Measurements from ENCODE around the gene ALG11. TPM values are rescaled to one million over a fixed set of nuclear protein-coding genes. Genes with fewer than 3 reads are reported as not detected.
A peak's percentile ranks its signal among the peaks of the same experiment; 100 is the strongest.

The ALG11 gene, protein sequence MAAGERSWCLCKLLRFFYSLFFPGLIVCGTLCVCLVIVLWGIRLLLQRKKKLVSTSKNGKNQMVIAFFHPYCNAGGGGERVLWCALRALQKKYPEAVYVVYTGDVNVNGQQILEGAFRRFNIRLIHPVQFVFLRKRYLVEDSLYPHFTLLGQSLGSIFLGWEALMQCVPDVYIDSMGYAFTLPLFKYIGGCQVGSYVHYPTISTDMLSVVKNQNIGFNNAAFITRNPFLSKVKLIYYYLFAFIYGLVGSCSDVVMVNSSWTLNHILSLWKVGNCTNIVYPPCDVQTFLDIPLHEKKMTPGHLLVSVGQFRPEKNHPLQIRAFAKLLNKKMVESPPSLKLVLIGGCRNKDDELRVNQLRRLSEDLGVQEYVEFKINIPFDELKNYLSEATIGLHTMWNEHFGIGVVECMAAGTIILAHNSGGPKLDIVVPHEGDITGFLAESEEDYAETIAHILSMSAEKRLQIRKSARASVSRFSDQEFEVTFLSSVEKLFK
- total RNA-seq (2014; rRNA removed; shearing (Covaris generic); ENCODE audit: low replicate concordance), result 12.2 and 17.6 TPM in 2 replicates

DNA sequence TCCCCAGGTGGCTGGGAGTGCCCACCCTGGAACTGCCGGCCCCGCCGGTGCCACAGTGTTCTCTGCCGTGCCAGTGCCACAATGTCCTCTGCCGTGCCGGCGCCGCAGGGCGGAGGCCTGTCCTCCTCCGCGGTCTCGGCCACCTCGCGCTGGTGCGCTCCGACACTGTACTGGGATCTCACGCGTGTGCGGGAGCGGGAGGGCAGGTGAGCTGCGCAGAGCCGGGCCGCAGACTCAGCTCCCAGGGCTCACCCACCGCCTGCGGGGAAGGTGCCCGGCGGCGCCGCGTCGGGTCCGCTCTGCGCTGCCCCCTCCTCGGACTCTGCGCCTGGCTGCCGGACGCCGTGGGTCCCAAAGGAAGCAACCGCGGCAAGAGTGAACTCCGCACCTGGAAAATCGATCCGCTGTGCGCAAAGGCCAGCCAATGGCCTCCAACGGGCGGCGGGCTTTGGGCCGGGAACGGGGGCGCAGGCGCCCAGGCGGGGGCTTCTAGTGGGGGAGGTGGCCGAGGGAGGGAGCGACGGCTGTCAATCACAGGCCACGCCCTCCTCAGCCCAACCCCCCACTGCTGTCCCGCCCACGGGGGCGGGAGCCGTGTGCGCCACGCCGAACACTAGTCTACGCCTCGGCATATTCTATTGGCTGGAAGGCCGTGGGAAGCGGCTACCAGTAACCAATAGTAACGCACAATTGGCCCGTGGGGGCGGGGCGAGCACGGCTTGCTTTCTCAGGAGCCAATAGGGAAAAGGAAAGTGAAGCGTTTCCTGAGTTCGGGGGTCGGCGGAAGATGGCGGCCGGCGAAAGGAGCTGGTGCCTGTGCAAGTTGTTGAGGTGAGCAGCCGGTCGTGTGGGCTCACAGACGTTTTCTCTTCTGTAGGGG is at the start of gene ALG11:
Gene ALG11 (plus strand): TSS at position 767 of the 880 bp plus-strand sequence. CDS start 21 bp downstream, at position 788.
- peak within 1 kb of the TSS; percentile 72 for H3K4me3 ChIP-seq (ENCODE audit: low read length)
- no peaks in the 10 kb centered on the region for H4K20me1 ChIP-seq (ENCODE audit: insufficient read depth, low read depth, low read length)
- no peaks in the 10 kb centered on the region for H3K27me3 ChIP-seq (ENCODE audit: low read length)
- no peak within 1 kb of the TSS for H3K27ac ChIP-seq (ENCODE audit: low read length)
- peak within 1 kb of the TSS; percentile 89 for H3K4me2 ChIP-seq (ENCODE audit: low read depth, low read length, poor library complexity, severe bottlenecking)
- peaks cover 20% of the 10 kb centered on the region for H3K4me1 ChIP-seq (ENCODE audit: low read length)
- peak within 1 kb of the TSS; percentile 73 for H3K9ac ChIP-seq (ENCODE audit: low read length)
- H3K79me2 ChIP-seq (ENCODE audit: low read length), result peaks cover 46% of the 10 kb centered on the region
- H3K9me2 ChIP-seq (replicated peaks; ENCODE audit: insufficient read depth, low read length), result no peaks in the 10 kb centered on the region
- no peaks in the 10 kb centered on the region for H3K36me3 ChIP-seq (ENCODE audit: insufficient read depth, low read length)
- H2AFZ ChIP-seq (ENCODE audit: low read length), result peak within 1 kb of the TSS; percentile 98
- no peaks in the 10 kb centered on the region for H3K9me3 ChIP-seq (ENCODE audit: low read length)
- DNase-seq, result peak; percentile 99

DNA sequence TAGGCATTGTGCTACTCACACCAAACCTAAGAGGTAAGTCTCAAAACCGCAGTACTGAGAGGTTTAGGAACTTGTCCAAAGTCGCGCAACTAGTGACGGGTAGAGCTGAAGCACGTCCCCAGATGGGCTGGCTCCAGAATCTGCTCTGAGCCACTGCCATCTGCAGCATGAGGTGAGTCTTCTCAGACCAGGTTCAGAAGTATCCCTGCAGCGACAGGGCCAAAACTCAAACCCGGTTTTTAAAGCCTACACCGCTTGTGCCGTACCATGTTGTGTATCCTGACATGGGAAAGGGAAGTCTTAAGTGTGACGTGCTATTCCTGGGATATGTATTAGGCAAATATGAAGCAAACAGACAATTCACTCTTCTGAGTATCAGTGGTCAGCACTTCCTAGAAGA is 46.0 kb upstream of the ALG11 start:
- H3K4me3 ChIP-seq (ENCODE audit: low read length), result no peak overlapping the region
- H3K36me3 ChIP-seq (ENCODE audit: insufficient read depth, low read length), result no peaks in the 10 kb centered on the region
- no peaks in the 10 kb centered on the region for H3K27me3 ChIP-seq (ENCODE audit: low read length)
- no peaks in the 10 kb centered on the region for H3K79me2 ChIP-seq (ENCODE audit: low read length)
- no peak for DNase-seq
- H4K20me1 ChIP-seq (ENCODE audit: insufficient read depth, low read depth, low read length), result no peaks in the 10 kb centered on the region
- no peak overlapping the region for H3K4me2 ChIP-seq (ENCODE audit: low read depth, low read length, poor library complexity, severe bottlenecking)
- H3K27ac ChIP-seq (ENCODE audit: low read length), result no peak overlapping the region
- no peak overlapping the region for H2AFZ ChIP-seq (ENCODE audit: low read length)
- no peaks in the 10 kb centered on the region for H3K9me3 ChIP-seq (ENCODE audit: low read length)
- H3K4me1 ChIP-seq (ENCODE audit: low read length), result no peaks in the 10 kb centered on the region
- H3K9ac ChIP-seq (ENCODE audit: low read length), result no peak overlapping the region
- H3K9me2 ChIP-seq (replicated peaks; ENCODE audit: insufficient read depth, low read length), result no peaks in the 10 kb centered on the region

DNA sequence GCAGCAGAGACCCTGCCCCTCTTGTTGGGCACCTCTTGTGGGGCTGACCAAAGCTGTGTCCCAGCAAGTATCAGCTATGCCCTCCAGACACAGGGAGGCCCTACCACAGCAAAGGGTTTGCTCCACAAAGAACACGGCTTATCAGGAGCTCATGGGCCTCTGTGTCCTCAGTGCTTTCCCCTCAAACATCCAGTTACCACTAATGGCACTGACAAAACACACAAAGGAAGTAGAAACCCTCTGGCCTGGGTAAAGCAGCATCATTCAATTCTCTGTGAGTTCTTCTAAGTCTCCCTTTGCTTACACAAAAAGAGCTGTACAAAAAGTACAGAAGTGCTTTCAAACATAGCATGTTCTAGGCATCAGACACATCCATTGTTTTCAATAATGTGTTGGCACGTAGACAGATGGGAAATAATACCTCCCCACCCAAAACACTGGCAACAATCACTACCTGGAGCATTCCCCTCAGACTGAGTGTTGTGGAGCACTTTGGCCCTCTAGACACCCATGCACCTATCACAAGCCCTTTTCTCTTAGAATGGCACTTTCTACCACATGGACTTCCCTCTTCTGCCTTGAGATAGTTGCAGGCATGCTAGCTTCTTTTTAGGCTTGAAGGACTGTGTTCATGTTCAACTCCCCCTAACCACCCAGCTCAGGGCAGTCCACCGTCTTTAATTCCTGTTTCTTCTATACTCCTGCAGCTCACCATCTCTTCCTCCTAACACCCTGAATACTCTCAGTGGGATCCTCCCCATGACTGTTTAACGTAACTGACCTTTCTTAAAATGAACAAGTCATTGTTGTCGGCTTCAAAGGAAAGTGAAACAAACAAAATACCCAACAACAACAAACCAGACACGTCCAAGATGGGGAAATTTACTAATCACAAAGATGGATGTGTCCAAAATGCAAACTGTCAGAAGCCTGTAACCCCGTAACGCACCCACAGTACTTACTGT is 44.4 kb upstream of the ALG11 start:
- no peak for DNase-seq
- Histone ChIP-seq H3K79me2 (ENCODE audit: low read length) (no peaks in the 10 kb centered on the region), H3K9me3 (ENCODE audit: low read length) (no peaks in the 10 kb centered on the region), H4K20me1 (ENCODE audit: insufficient read depth, low read depth, low read length) (no peaks in the 10 kb centered on the region), H3K4me2 (ENCODE audit: low read depth, low read length, poor library complexity, severe bottlenecking) (no peak overlapping the region), H3K4me3 (ENCODE audit: low read length) (no peak overlapping the region), H3K9me2 (replicated peaks; ENCODE audit: insufficient read depth, low read length) (no peaks in the 10 kb centered on the region), H3K36me3 (ENCODE audit: insufficient read depth, low read length) (no peaks in the 10 kb centered on the region), H3K27ac (ENCODE audit: low read length) (no peak overlapping the region), H2AFZ (ENCODE audit: low read length) (no peak overlapping the region), H3K27me3 (ENCODE audit: low read length) (no peaks in the 10 kb centered on the region), H3K4me1 (ENCODE audit: low read length) (no peaks in the 10 kb centered on the region), H3K9ac (ENCODE audit: low read length) (no peak overlapping the region)

DNA sequence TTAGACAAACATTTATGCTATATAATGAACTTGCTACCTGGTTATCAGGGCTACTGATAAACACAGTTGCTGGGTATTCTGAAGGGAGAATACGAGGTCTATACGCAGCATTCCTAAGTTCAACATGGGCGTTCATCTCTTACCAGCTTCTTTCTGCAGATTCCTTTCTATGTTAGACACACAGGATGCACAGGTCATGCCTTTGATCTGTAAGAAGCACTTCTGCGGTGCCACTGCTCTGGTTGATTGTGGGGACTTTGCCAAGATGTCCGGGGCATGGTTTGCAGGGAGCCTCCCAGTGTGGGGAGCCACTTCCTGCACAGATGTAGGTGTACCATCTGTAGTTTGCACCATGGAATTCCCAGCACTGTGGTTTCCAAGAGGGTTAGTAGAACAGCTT is 41.8 kb upstream of the ALG11 start:
- Histone ChIP-seq H3K36me3 (ENCODE audit: insufficient read depth, low read length) (no peaks in the 10 kb centered on the region), H3K9me3 (ENCODE audit: low read length) (no peaks in the 10 kb centered on the region), H4K20me1 (ENCODE audit: insufficient read depth, low read depth, low read length) (no peaks in the 10 kb centered on the region), H3K27me3 (ENCODE audit: low read length) (no peaks in the 10 kb centered on the region), H3K9ac (ENCODE audit: low read length) (no peak overlapping the region), H3K4me1 (ENCODE audit: low read length) (no peaks in the 10 kb centered on the region), H3K27ac (ENCODE audit: low read length) (no peak overlapping the region), H3K79me2 (ENCODE audit: low read length) (no peaks in the 10 kb centered on the region), H3K4me2 (ENCODE audit: low read depth, low read length, poor library complexity, severe bottlenecking) (no peak overlapping the region), H3K9me2 (replicated peaks; ENCODE audit: insufficient read depth, low read length) (no peaks in the 10 kb centered on the region), H2AFZ (ENCODE audit: low read length) (no peak overlapping the region), H3K4me3 (ENCODE audit: low read length) (no peak overlapping the region)
- DNase-seq, result no peak

DNA sequence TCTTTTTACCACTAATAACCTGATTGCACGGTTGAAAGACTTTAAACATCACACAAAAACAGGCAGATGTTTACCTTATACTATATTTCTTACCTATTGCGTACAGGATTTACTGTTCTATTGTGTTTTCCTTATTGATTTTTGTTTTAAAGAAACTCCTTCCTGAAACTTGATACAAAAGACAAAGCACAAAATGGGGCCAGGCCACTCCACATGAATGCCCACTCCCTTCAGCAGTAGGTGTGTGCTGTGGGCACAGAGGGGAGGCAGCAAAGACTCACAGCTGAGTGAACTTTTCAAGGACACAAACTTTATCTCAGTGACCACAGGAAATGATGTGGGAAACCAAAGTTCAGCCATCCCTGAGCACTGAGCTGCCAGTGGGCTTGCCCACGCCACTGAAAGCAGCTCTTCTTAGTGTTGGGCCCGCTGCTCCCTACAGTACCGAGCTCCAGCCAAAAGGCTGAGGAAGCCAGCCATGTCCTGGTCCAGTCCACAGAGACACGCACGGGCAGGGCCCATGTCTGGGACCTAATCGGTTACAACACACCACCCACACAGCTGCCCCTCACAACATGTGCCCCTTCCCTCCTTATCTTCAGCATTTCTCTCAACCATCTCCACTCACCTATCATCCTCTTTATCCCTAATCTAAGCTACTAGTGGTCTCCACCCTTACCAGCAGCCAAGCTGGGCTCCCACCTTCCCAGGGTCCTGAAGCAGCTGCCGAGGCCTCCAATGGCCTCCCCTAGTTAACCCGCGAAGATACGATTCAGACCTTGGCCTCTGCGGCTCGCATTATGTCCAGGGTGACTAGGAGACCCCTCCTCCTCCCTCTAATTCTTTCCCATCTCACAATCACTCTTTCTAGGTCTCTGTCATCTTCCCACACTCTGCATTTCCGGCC is 40.4 kb upstream of the ALG11 start:
- Histone ChIP-seq H4K20me1 (ENCODE audit: insufficient read depth, low read depth, low read length) (no peaks in the 10 kb centered on the region), H3K27me3 (ENCODE audit: low read length) (no peaks in the 10 kb centered on the region), H3K36me3 (ENCODE audit: insufficient read depth, low read length) (no peaks in the 10 kb centered on the region), H3K9me3 (ENCODE audit: low read length) (no peaks in the 10 kb centered on the region), H3K27ac (ENCODE audit: low read length) (no peak overlapping the region), H3K4me2 (ENCODE audit: low read depth, low read length, poor library complexity, severe bottlenecking) (no peak overlapping the region), H3K9ac (ENCODE audit: low read length) (no peak overlapping the region), H3K4me1 (ENCODE audit: low read length) (no peaks in the 10 kb centered on the region), H3K9me2 (replicated peaks; ENCODE audit: insufficient read depth, low read length) (no peaks in the 10 kb centered on the region), H3K79me2 (ENCODE audit: low read length) (no peaks in the 10 kb centered on the region), H2AFZ (ENCODE audit: low read length) (no peak overlapping the region), H3K4me3 (ENCODE audit: low read length) (no peak overlapping the region)
- DNase-seq, result no peak

DNA sequence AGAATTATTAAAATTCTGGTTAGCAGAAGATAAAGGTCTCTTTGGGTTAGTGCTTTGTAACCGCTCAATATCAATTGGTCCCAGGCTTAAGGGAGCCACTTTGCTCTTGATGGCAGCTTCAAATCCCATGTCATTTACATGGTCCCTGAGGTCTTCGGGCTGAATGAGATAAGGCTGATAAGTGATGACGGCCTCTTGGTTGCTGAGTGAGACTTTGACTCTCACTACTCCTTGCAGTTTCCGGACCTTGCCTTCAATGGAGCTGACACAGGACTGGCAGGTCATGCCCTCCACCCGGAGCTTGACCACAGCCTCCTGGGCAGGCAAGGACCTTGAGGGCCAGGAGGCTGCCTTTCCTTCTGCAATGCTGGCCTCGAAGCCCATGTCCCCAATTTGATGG is 37.7 kb upstream of the ALG11 start:
- H3K4me3 ChIP-seq (ENCODE audit: low read length), result no peak overlapping the region
- no peaks in the 10 kb centered on the region for H3K9me2 ChIP-seq (replicated peaks; ENCODE audit: insufficient read depth, low read length)
- H3K9me3 ChIP-seq (ENCODE audit: low read length), result no peaks in the 10 kb centered on the region
- no peak overlapping the region for H3K27ac ChIP-seq (ENCODE audit: low read length)
- H3K36me3 ChIP-seq (ENCODE audit: insufficient read depth, low read length), result no peaks in the 10 kb centered on the region
- no peaks in the 10 kb centered on the region for H3K79me2 ChIP-seq (ENCODE audit: low read length)
- no peaks in the 10 kb centered on the region for H3K27me3 ChIP-seq (ENCODE audit: low read length)
- no peaks in the 10 kb centered on the region for H4K20me1 ChIP-seq (ENCODE audit: insufficient read depth, low read depth, low read length)
- no peak for DNase-seq
- H3K4me2 ChIP-seq (ENCODE audit: low read depth, low read length, poor library complexity, severe bottlenecking), result no peak overlapping the region
- no peak overlapping the region for H3K9ac ChIP-seq (ENCODE audit: low read length)
- H2AFZ ChIP-seq (ENCODE audit: low read length), result no peak overlapping the region
- no peaks in the 10 kb centered on the region for H3K4me1 ChIP-seq (ENCODE audit: low read length)

DNA sequence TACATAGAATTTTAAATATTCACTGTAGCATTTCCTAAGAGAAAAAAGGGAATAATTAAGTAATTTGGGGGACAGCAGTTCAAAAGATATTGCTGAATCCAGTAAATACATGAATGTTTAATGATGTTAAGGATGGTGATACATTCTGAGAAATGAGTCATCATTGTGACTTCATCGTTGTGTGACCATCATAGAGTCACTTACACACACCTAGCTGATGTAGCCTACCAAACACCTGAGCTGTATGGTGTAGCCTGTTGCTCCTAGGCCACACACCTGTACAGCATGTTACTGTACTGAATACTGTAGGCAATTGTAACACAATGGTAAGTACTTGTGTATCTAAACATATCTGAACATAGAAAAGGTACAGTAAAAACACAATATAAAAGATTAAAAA is 35.8 kb upstream of the ALG11 start:
- no peaks in the 10 kb centered on the region for H3K79me2 ChIP-seq (ENCODE audit: low read length)
- no peak overlapping the region for H2AFZ ChIP-seq (ENCODE audit: low read length)
- DNase-seq, result no peak
- no peaks in the 10 kb centered on the region for H3K36me3 ChIP-seq (ENCODE audit: insufficient read depth, low read length)
- no peak overlapping the region for H3K27ac ChIP-seq (ENCODE audit: low read length)
- no peak overlapping the region for H3K4me3 ChIP-seq (ENCODE audit: low read length)
- H3K9me3 ChIP-seq (ENCODE audit: low read length), result no peaks in the 10 kb centered on the region
- H3K9me2 ChIP-seq (replicated peaks; ENCODE audit: insufficient read depth, low read length), result no peaks in the 10 kb centered on the region
- no peak overlapping the region for H3K9ac ChIP-seq (ENCODE audit: low read length)
- H3K27me3 ChIP-seq (ENCODE audit: low read length), result no peaks in the 10 kb centered on the region
- no peaks in the 10 kb centered on the region for H3K4me1 ChIP-seq (ENCODE audit: low read length)
- no peaks in the 10 kb centered on the region for H4K20me1 ChIP-seq (ENCODE audit: insufficient read depth, low read depth, low read length)
- no peak overlapping the region for H3K4me2 ChIP-seq (ENCODE audit: low read depth, low read length, poor library complexity, severe bottlenecking)
